HG03139 (cell line): ENCODE results near the gene TIMM23.
A peak's percentile ranks its signal among the peaks of the same experiment; 100 is the strongest.
"Not testable (repeated sequence)": the region's sequence is repeated elsewhere in the genome, so short reads cannot be mapped to it uniquely, and the experiment has no call there.

Experiments used
- ATAC-seq: cut with Tn5 transposase; IDR thresholded peaks from one replicate; pipeline ENCODE4 v1.9.1; 2021; ENCODE audit not compliant: unreplicated experiment

Gene TIMM23

GRCh38 chr10:45972106-45972812 is at the start of gene TIMM23:
TIMM23 (plus strand) TSS chr10:45972489; CDS start chr10:45972625, 136 bp downstream.
- peak; percentile 56 for ATAC-seq

- ATAC-seq, result not testable (repeated sequence)
Measured at GRCh38 chr10:45926790-45927189, 45.5 kb upstream of the TIMM23 start.

GRCh38 chr10:45931305-45931704 is 41.0 kb upstream of the TIMM23 start:
- not testable (repeated sequence) for ATAC-seq

- not testable (repeated sequence) for ATAC-seq
Measured at GRCh38 chr10:45934788-45935187, 37.5 kb upstream of the TIMM23 start.

- ATAC-seq, result not testable (repeated sequence)
Measured at GRCh38 chr10:45939176-45939697, 33.1 kb upstream of the TIMM23 start.

- not testable (repeated sequence) for ATAC-seq
Measured at GRCh38 chr10:45941196-45941595, 31.1 kb upstream of the TIMM23 start.

GRCh38 chr10:45945476-45945875 is 26.8 kb upstream of the TIMM23 start:
- ATAC-seq, result not testable (repeated sequence)

- ATAC-seq, result not testable (repeated sequence)
Measured at GRCh38 chr10:45947363-45947762, 24.9 kb upstream of the TIMM23 start.

GRCh38 chr10:45948801-45949200 is 23.5 kb upstream of the TIMM23 start:
- not testable (repeated sequence) for ATAC-seq

GRCh38 chr10:45954367-45954766 is 17.9 kb upstream of the TIMM23 start:
- not testable (repeated sequence) for ATAC-seq

- ATAC-seq, result not testable (repeated sequence)
Measured at GRCh38 chr10:45956634-45957033, 15.7 kb upstream of the TIMM23 start.

- ATAC-seq, result not testable (repeated sequence)
Measured at GRCh38 chr10:45957928-45958327, 14.4 kb upstream of the TIMM23 start.

- not testable (repeated sequence) for ATAC-seq
Measured at GRCh38 chr10:45962686-45963452, 9.4 kb upstream of the TIMM23 start.

- ATAC-seq, result not testable (repeated sequence)
Measured at GRCh38 chr10:45971019-45971418, 1.3 kb upstream of the TIMM23 start.

- peak; percentile 40 for ATAC-seq
Measured at GRCh38 chr10:45971742-45972105, 565 bp upstream of the TIMM23 start.

GRCh38 chr10:45972813-45973169 is 502 bp downstream of the TIMM23 start:
- peak; percentile 4 for ATAC-seq

GRCh38 chr10:45974041-45974440 is 1.8 kb downstream of the TIMM23 start:
- not testable (repeated sequence) for ATAC-seq

GRCh38 chr10:45978554-45978953 is 6.3 kb downstream of the TIMM23 start:
- not testable (repeated sequence) for ATAC-seq

- ATAC-seq, result not testable (repeated sequence)
Measured at GRCh38 chr10:45981367-45981766, 9.1 kb downstream of the TIMM23 start.

- peak; percentile 48 for ATAC-seq
Measured at GRCh38 chr10:45983538-45984186, 11.4 kb downstream of the TIMM23 start.

GRCh38 chr10:45984473-45984872 is 12.2 kb downstream of the TIMM23 start:
- ATAC-seq, result not testable (repeated sequence)
